ENCODE data around the gene MOB3A.
"Not testable (repeated sequence)": the region's sequence is repeated elsewhere in the genome, so short reads cannot be mapped to it uniquely, and the experiment has no call there.

MOB3A gene

GRCh38 chr19:2034729-2035589, 61.2 kb downstream of the MOB3A start (continued):
- TF ChIP-seq KLF9 (tag by site-specific recombination; IDR thresholded peaks at IDR 0.05; ENCODE audit: low read depth) (peak; percentile 30; the same call in 1 of the 2 replicates), SP2 (tag by site-specific recombination; IDR thresholded peaks at IDR 0.05) (peak; percentile 63), ZNF10 (tag by site-specific recombination; IDR thresholded peaks at IDR 0.05) (no peak), ZBTB21 (tag by site-specific recombination; IDR thresholded peaks at IDR 0.05) (no peak), ZSCAN23 (tag by site-specific recombination; IDR thresholded peaks at IDR 0.05) (no peak), ZNF16 (tag by site-specific recombination; IDR thresholded peaks at IDR 0.05; ENCODE audit: low read depth) (peak; percentile 33; the same call in 1 of the 2 replicates), ZNF571 (tag by site-specific recombination; IDR thresholded peaks at IDR 0.05) (no peak)
- TF ChIP-seq, protein P1, sequence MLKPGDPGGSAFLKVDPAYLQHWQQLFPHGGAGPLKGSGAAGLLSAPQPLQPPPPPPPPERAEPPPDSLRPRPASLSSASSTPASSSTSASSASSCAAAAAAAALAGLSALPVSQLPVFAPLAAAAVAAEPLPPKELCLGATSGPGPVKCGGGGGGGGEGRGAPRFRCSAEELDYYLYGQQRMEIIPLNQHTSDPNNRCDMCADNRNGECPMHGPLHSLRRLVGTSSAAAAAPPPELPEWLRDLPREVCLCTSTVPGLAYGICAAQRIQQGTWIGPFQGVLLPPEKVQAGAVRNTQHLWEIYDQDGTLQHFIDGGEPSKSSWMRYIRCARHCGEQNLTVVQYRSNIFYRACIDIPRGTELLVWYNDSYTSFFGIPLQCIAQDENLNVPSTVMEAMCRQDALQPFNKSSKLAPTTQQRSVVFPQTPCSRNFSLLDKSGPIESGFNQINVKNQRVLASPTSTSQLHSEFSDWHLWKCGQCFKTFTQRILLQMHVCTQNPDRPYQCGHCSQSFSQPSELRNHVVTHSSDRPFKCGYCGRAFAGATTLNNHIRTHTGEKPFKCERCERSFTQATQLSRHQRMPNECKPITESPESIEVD (tag by site-specific recombination; IDR thresholded peaks at IDR 0.05): no peak

DNA sequence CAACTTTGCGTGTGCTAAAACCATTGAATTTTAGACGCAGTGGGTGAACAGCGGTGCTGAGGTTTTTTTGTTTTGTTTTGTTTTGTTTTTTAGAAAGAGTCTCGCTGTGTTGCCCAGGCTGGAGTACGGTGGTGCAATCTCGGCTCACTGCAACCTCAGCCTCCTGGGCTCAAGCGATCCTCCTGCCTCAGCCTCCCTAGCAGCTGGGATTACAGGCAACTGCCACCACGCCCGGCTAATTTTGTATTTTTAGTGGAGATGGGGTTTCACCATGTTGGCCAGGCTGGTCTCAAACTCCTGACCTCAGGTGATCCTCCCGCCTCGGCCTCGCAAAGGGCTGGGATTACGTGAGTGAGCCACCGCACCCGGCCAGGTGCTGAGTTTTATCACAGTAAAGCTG, 61.9 kb downstream of the MOB3A start:
- H3K36me3 ChIP-seq (ENCODE audit: control insufficient read depth in 2 of 2, insufficient read depth in 1 of 2, low read length in 2 of 2): peaks cover 0 to 11% of the 10 kb centered on the region in 2 experiments; a peak in 1 of 3 replicates
- TF ChIP-seq ZNF121 (tag by site-specific recombination; IDR thresholded peaks at IDR 0.05): peak; percentile 90
- peak; percentile 14; the same call in 1 of the 2 replicates for TF ChIP-seq ZNF341 (tag by site-specific recombination; IDR thresholded peaks at IDR 0.05; ENCODE audit: low read depth)
- POLR2A ChIA-PET: interaction anchor here (0.5 to 1.4 kb wide), 4 partner anchors 9 to 125 kb away, joined by 3 to 4 read pairs (median 3); no protein-coding TSS in a partner anchor
- H3K4me3 ChIP-seq (ENCODE audit: low read depth, low read length); H3K9me3 ChIP-seq (ENCODE audit: control insufficient read depth, insufficient read depth, low read depth, low read length); H3K27ac ChIP-seq (ENCODE audit: extremely low read depth, low read depth, low read length); H3K4me1 ChIP-seq (ENCODE audit: control insufficient read depth, insufficient read depth, low read length): not testable (repeated sequence)
- CTCF ChIA-PET: interaction anchor here (0.6 to 1.3 kb wide), 2 partner anchors 34 to 36 kb away, joined by 3 read pairs; no protein-coding TSS in a partner anchor

DNA sequence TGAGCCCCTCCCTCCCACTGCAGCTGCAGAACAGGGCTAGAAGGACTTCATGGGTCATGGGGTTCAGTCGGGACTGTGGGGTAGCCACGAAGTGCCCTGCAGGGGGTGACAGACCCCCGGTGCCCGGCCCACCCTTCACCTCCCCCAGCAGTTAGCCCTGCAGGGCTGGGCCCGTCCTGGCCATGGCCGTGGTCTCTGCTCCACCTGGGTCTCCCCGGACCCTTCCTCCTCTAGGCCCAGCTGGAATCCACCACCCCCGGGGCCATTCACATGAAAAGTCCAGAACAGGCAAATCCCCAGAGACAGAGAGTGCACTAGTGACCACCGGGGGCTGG, 62.3 kb downstream of the MOB3A start:
- Histone ChIP-seq H3K4me1 (ENCODE audit: control insufficient read depth, insufficient read depth, low read length) (peaks cover 6% of the 10 kb centered on the region; the same call in 1 of the 2 replicates), H3K9me3 (ENCODE audit: control insufficient read depth, insufficient read depth, low read depth, low read length) (no peaks in the 10 kb centered on the region), H3K27ac (ENCODE audit: extremely low read depth, low read depth, low read length) (no peak overlapping the region), H3K4me3 (ENCODE audit: low read depth, low read length) (no peak overlapping the region), H3K36me3 (ENCODE audit: control insufficient read depth in 2 of 2, insufficient read depth in 1 of 2, low read length in 2 of 2) (peaks cover 0 to 7% of the 10 kb centered on the region in 2 experiments; a peak in 1 of 3 replicates)
- CTCF ChIA-PET: interaction anchor here (0.6 to 1.3 kb wide), 2 partner anchors 35 to 36 kb away, joined by 3 read pairs; no protein-coding TSS in a partner anchor
- POLR2A ChIA-PET: interaction anchor here (0.5 to 1.4 kb wide), 3 partner anchors 10 to 611 kb away, joined by 3 to 5 read pairs (median 4); no protein-coding TSS in a partner anchor
- TF ChIP-seq ZNF16 (tag by site-specific recombination; IDR thresholded peaks at IDR 0.05; ENCODE audit: low read depth) (no peak), MYNN (tag by site-specific recombination; IDR thresholded peaks at IDR 0.05; ENCODE audit: borderline replicate concordance) (no peak), ZNF354C (tag by site-specific recombination; IDR thresholded peaks at IDR 0.05; ENCODE audit: borderline replicate concordance, low read depth) (no peak), ZNF138 (tag by site-specific recombination; IDR thresholded peaks at IDR 0.05; ENCODE audit: borderline replicate concordance) (no peak), ZNF398 (tag by site-specific recombination; IDR thresholded peaks at IDR 0.05) (no peak), INSM2 (tag by site-specific recombination; IDR thresholded peaks at IDR 0.05) (no peak), PRDM10 (tag by site-specific recombination; IDR thresholded peaks at IDR 0.05) (no peak), ZNF112 (tag by site-specific recombination; IDR thresholded peaks at IDR 0.05) (no peak), MEIS1 (CRISPR knock-in tag; IDR thresholded peaks at IDR 0.05; ENCODE audit: borderline replicate concordance) (no peak), ZNF501 (tag by site-specific recombination; IDR thresholded peaks at IDR 0.05) (no peak), ZNF670 (tag by site-specific recombination; IDR thresholded peaks at IDR 0.05; ENCODE audit: low read depth) (no peak), ZNF624 (tag by site-specific recombination; IDR thresholded peaks at IDR 0.05) (no peak)

All from HEK293 (cell line).